GM10266 (cell line): ENCODE data around the gene KRTAP20-4.

Experiments used
- DNase-seq: peaks from one replicate; pipeline ENCODE4 v3.0.0; 2012; ENCODE audit errors: extremely low spot score
- TF ChIP-seq, protein P1 (sequence below): IDR thresholded peaks from 2 replicates; pipeline ENCODE4 v1.5.1; 2012; ENCODE audit warnings: mild to moderate bottlenecking, low read depth; ENCODE audit not compliant: control insufficient read depth, insufficient read depth; ENCODE audit errors: missing control alignments

Gene KRTAP20-4

GRCh38 chr21:30642564-30642963 is 22.1 kb downstream of the KRTAP20-4 start, which contains the start of gene KRTAP20-3:
Gene KRTAP20-3 (plus strand): TSS chr21:30642864.
- DNase-seq: no peak
- TF ChIP-seq, protein P1, sequence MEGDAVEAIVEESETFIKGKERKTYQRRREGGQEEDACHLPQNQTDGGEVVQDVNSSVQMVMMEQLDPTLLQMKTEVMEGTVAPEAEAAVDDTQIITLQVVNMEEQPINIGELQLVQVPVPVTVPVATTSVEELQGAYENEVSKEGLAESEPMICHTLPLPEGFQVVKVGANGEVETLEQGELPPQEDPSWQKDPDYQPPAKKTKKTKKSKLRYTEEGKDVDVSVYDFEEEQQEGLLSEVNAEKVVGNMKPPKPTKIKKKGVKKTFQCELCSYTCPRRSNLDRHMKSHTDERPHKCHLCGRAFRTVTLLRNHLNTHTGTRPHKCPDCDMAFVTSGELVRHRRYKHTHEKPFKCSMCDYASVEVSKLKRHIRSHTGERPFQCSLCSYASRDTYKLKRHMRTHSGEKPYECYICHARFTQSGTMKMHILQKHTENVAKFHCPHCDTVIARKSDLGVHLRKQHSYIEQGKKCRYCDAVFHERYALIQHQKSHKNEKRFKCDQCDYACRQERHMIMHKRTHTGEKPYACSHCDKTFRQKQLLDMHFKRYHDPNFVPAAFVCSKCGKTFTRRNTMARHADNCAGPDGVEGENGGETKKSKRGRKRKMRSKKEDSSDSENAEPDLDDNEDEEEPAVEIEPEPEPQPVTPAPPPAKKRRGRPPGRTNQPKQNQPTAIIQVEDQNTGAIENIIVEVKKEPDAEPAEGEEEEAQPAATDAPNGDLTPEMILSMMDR: no peak

DNA sequence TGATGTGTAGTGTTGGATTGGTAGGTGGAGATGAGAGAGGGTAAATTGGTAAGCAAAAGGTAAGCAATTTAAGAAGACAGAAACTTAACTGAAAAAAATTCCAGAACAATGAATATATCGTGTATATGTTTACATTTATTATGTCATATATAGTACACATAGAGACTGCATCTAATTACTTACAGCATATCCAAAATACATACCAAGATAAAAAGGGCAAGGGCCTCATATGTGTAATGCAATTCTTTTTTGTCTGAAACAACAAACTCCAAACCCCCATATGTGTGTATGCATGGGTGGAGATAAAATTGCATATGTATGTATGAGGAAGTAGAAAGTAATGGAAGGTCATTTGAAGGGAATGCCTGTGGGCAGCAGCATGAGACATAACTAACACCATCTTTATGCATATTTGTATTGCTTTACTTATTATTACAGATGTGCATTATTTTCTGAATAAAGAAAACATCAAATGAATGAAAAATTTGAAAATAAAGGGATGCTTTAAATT is 26.5 kb downstream of the KRTAP20-4 start:
- TF ChIP-seq, protein P1: no peak
- no peak for DNase-seq

DNA sequence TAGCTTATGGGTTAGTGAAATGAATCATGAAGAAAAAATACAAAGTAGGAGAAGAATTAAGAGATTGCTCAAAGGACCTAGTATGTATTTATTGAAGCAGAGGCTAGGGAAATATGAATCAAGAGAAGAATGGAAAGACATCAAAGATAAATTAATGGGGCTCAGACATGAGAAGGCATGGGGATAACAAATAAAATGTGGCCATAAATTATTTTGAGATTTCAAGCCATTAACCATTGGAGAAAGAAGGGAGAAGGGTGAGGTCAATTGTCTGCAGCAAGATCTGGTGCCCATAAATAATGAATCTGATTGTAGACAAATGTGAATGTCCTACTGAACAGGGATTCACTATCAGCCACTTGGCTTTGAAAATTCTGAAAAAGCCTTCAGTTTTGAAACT is 32.5 kb downstream of the KRTAP20-4 start:
- no peak for DNase-seq
- TF ChIP-seq, protein P1: no peak

GRCh38 chr21:30668776-30669175 is 48.3 kb downstream of the KRTAP20-4 start:
- TF ChIP-seq, protein P1: no peak
- DNase-seq: no peak
